ENCODE measurements around the gene RAD54L. TPM values are rescaled to one million over a fixed set of nuclear protein-coding genes. Genes with fewer than 3 reads are reported as not detected.

The RAD54L gene
- polyA plus RNA-seq: not detected in 2 replicates

GRCh38 chr1:46247436-46248121 lies at the start of gene RAD54L:
TSS of gene RAD54L (plus strand) at chr1:46247763. CDS start at chr1:46248406, 643 bp downstream.

GRCh38 chr1:46197964-46198811 lies 49.4 kb upstream of the RAD54L start, which contains the start of gene POMGNT1:
TSS of gene POMGNT1 (minus strand) at chr1:46198434. CDS start at chr1:46197821, 613 bp downstream.

GRCh38 chr1:46303038-46303871 lies 55.7 kb downstream of the RAD54L start, which contains the start of the genes LRRC41 and UQCRH:
TSS of gene LRRC41 (minus strand) at chr1:46303616. CDS start at chr1:46303322, 294 bp downstream.
TSS of gene UQCRH (plus strand) at chr1:46303698. CDS start at chr1:46303767, 69 bp downstream.

Other genes with a start within 250 kb of the RAD54L start
- gene PIK3R3, start 115.1 kb upstream of the RAD54L start, polyA plus RNA-seq: 25.9 and 35.7 TPM in 2 replicates
- 0.78 TPM in 1 of 2 replicates, not detected in the other for gene TSPAN1, start 72.7 kb upstream of the RAD54L start, polyA plus RNA-seq
- gene P3R3URF, start 71.3 kb upstream of the RAD54L start, polyA plus RNA-seq: not detected in 2 replicates
- gene POMGNT1, start 49.3 kb upstream of the RAD54L start, polyA plus RNA-seq: 32.9 and 62.7 TPM in 2 replicates
- 0.29 TPM in 1 of 2 replicates, not detected in the other for gene LURAP1, start 44.4 kb upstream of the RAD54L start, polyA plus RNA-seq
- gene LRRC41, start 55.9 kb downstream of the RAD54L start, polyA plus RNA-seq: 12.9 and 13.7 TPM in 2 replicates
- 2,548 and 2,787 TPM in 2 replicates for gene UQCRH, start 55.9 kb downstream of the RAD54L start, polyA plus RNA-seq
- gene NSUN4, start 93.0 kb downstream of the RAD54L start, polyA plus RNA-seq: 5.8 and 6.8 TPM in 2 replicates
- 8.6 and 8.9 TPM in 2 replicates for gene FAAH, start 146.6 kb downstream of the RAD54L start, polyA plus RNA-seq
- not detected in 2 replicates for gene DMBX1, start 242.1 kb downstream of the RAD54L start, polyA plus RNA-seq